Sigmoid colon (tissue), 3 donors: ENCODE measurements around the gene CCDC63.

ENCODE experiments used
- CTCF ChIP-seq, 4 experiments: fragments of 450-650 bp in 3 of 4; fragments of 200-600 bp in 1 of 4; IDR thresholded peaks; one replicate each; pipeline ENCODE4 v1.5.1; 2016 to 2019; ENCODE audit warnings: antibody characterized with exemption in 4 of 4, mild to moderate bottlenecking in 3 of 4, moderate library complexity in 2 of 4
- POLR2A ChIP-seq, 2 donors: fragments of 450-650 bp; IDR thresholded peaks; one replicate each; pipeline ENCODE4 v1.6.1; 2016; ENCODE audit warnings: antibody characterized with exemption in 2 of 2, mild to moderate bottlenecking in 2 of 2, moderate library complexity in 2 of 2

GRCh38 chr12:110865521-110865920 is 18.7 kb downstream of the CCDC63 start:
- TF ChIP-seq CTCF (IDR thresholded peaks at IDR 0.05) (no peak), POLR2A (IDR thresholded peaks at IDR 0.05) (no peak)
